HG03175 (cell line): ENCODE measurements around the gene TMPRSS7.

Source experiments
- ATAC-seq: cut with Tn5 transposase; IDR thresholded peaks from one replicate; pipeline ENCODE4 v1.9.1; 2021; ENCODE audit warnings: mild to moderate bottlenecking, moderate library complexity; ENCODE audit not compliant: unreplicated experiment

The TMPRSS7 gene

DNA sequence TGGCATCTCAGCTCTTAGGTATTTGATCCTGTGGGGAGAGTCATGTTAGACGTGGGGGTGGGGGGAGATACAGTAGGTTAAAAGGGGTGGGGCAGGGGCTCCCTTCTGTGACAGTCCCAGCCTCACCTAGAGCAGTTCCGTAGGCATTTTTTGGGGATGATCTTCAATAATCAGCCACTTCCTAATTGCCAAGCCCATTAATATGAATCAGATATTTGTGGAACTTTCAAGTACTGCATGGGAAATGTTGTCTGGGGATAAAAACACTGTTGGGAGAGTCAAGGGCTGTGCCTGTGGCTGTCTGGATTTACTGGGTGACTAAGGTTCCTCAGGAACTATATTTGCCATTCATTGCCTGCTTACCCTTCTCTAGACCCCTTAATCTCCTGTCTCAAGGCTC is 61.2 kb downstream of the TMPRSS7 start:
- no peak for ATAC-seq

GRCh38 chr3:112096176-112096575 is 61.6 kb downstream of the TMPRSS7 start:
- ATAC-seq = no peak

DNA sequence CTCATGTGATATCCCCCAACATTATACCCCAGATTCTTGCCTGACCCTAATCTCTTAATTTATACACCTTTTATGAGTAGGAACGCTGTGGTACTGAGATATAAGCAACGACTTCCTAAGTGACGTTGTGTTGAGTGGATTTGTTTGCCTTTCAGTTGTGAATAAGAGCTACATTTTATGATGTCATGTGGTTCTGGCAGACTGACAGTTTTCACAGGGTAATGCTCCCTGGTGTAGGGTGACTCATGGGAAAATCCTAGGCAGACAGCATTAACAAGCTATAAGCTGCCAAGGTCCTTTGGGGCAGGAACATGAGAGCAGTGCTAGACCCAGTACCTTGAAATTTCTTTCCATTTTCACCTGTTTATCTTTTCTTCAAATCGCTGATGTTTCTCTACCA is 62.8 kb downstream of the TMPRSS7 start:
- ATAC-seq = no peak

DNA sequence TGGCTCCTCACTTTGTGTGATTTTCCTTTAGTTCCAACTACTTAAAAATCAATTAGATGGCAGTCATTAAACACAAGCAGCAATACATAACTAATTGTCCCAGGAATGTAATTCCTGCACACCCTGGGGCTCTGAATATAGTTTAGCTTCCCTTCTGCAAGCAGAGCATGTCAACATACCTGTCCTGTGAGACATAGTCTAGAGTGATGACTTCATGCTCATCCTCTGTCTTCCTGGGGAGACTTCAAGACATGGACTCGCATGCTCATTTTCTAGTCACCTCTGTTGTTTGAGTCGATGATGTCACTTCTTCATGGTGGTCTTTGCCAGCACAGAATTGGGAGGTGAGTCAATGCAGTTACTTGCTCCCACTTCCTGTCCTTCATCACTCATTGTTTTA is 67.4 kb downstream of the TMPRSS7 start:
- no peak for ATAC-seq

- ATAC-seq = no peak
Observed at GRCh38 chr3:112104774-112105173, 70.2 kb downstream of the TMPRSS7 start.

DNA sequence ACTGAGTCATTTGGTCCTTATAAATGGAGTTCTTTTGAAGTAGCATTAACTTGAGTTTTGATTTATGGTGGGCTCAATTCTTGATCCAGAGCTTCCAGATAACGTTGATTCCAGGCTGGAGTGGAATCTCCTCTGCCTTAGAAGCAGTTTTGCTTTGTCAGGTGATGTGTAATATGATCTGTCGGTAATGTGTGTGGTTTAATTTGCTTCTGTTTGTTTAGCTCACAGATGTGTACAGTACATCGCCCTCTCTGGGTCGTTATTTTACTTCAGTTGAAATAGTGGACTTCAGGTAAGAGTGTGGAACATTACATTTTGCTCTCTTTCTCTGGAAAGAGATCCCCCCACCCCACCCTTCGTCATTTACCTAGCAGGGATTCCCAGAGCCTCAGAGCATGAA is 74.8 kb downstream of the TMPRSS7 start:
- ATAC-seq = no peak

GRCh38 chr3:112111785-112112402 is 77.4 kb downstream of the TMPRSS7 start:
- peak; percentile 62 for ATAC-seq

DNA sequence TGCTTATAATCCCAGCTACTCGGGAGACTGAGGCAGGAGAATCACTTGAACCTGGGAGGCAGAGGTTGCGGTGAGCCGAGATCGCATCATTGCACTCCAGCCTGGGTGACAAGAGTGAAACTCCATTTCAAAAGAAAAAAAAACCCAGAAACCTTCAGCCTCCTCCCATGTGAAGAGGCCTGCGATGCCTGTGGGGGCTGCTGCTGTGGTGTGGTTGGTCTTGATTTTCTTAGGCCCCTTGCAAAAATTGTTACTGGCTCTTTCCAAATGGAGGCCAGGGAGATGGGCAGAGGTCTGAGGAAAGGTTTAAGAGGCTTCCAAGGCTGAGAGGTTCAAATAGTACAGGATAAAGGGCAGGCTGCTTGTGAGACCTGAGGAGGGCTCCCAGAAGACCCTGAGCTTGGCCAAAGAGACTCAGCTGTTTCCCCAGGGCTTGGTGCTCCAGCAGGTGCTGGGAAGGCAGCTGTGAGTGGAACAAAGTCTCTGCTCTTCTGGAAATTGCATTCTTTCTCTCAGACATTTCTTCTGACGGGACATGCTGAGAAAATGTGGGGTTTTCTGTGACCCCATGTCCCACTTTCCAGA is 80.1 kb downstream of the TMPRSS7 start:
- ATAC-seq = no peak

DNA sequence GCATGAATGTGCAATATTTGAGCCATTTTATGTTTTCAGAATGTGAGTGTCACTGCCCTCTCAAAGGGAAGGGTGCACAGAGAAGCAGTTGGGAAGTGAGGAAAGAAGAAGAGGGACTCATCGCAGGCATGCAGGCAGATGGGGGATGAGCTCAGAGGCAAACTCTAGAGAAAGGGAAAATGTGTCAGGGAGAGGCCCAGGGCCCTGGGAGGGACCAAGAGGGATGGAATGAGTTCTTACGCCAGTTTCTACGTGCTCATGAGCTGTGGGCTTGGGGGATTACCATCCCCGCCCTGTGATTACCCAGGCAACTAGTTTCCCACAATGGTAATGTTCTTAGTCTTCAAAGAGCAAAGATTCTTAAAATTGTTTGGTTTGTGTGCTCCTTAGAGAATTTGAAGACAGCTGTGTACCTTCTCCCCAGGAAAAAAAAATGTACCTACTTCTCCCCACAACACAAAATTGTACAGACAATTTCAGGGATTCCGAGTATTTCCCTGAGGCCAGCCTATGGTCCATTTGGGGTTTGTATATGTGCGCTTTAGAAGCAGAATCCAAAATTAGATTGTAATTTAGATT is 80.7 kb downstream of the TMPRSS7 start:
- peak; percentile 24 for ATAC-seq

GRCh38 chr3:112115806-112116383 is 81.4 kb downstream of the TMPRSS7 start:
- no peak for ATAC-seq

- ATAC-seq = no peak
Observed at GRCh38 chr3:112116748-112117186, 82.2 kb downstream of the TMPRSS7 start.

DNA sequence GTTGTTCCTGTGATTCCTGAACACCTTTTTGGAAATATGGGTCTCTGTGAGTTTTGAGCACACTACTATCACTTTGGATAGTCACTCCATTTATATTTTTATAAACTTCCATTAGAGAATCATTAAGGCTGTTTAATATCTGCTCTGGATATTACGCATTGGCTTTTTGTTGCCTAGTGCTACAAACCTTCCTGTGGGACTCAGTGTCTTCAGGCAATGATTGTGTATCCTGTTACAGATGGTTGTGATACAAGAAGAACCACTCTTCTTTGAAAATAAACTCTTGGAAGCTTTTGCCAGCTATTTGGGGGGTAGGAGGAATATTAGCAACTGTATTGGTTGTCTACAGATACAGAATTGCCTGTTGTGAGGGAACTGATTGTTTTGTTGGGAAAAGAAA is 82.9 kb downstream of the TMPRSS7 start:
- ATAC-seq = no peak

- ATAC-seq = no peak
Observed at GRCh38 chr3:112117841-112118571, 83.5 kb downstream of the TMPRSS7 start.

DNA sequence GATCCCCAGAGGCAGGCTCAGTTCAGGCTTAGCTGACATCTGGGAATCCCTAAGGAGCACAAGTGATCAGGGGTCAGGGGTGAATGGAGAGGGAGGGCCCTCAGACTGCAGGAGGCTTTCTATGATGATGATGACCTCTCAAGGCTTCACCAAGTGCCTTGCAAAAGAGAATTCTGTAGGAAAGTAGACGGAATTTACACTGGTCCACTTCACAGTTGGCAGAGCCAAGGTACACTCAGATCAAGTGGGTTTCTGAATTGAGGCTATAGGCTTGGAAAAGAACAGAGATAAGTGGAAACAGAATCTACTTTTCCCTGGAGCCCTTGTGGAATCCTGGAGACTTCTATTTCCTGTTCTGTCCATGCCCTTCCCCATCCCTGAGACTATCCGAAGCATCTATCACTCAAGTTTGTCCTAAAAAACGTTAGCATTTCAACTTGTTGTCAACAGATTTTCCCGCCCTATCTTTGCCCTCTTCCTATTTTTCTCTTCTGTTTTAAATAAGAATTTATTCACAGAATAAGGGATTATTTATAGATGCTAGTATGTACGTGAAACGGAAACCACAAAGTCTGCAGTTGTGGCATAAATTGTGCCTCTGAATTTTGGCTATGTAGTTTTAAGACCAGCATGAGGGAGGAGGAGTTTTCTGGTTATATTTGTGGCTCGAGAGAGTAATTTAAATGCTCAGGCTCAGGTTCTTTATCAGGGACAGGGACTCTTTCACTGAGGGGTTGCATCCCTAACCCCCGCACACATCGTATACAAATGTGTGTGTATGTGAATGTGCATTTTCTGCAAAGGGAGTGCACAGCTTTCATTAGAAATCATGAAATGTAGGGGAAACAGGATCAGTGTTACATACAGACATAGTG is 85.7 kb downstream of the TMPRSS7 start:
- ATAC-seq = no peak

DNA sequence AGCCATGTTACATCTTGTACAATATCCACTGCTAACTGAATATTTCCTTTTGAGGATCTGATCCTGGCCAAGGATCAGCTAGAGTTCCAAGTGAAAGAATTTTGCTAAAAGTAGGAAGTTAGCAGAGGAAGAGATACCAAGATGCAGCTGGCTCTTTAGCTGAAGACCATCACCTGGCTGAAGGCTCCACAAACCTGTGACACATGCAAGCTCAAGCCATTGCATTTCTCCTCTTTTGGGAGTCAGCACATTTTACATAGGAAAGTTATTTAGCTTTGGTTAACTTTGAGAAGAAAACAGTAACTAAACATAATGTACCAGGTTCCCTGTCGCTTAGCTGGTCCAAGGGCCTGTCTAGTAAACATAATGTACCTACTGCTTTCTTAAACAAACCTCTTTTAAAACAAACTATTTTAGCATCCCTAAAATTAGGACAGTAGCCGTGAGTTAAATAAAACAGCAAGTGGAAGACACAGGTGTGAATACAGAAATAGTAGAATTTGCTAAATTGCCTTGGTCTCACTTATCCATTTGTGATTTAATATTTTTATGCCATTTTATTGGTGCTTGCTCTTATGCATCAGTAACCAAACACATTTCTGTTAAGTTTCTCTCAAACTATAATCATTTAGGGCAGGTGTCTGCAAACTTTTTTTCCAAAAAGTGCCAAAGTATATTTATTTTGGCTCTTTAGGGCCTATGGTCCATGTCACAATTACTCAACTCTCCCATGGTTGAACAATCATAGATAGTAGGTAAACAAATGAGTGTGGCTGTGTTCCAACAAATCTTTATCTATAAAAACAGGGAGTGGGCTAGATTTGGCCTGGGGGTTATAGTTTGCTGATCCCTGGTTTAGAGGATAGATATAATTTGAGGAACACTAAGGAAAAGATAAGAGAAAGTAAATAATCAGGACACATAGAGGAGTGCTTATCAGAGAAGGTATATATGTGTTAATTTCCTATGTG is 87.3 kb downstream of the TMPRSS7 start:
- ATAC-seq = no peak

DNA sequence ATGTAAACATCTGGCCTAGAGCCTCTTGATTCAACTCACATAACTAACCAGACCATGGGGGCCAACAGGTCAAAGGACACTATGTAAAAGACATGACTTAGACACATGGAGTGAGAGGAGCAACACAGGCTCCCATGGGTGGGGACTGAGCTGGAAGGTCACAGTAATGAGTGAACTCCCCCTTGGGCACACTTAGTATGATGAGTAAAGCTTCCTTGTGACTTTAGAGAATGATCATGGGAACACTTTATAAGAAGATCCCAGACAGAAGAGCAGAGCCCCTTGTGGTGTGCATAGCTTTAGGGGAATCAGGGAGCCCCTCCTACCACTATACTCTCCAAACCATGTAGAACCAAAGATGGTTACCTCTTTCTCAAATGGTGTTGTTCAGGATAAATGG is 88.3 kb downstream of the TMPRSS7 start:
- no peak for ATAC-seq

GRCh38 chr3:112123548-112123947 is 89.0 kb downstream of the TMPRSS7 start:
- no peak for ATAC-seq

GRCh38 chr3:112124907-112125607 is 90.5 kb downstream of the TMPRSS7 start:
- ATAC-seq = no peak

GRCh38 chr3:112126511-112126911 is 92.0 kb downstream of the TMPRSS7 start:
- no peak for ATAC-seq
